Suppressor macrophage (primary cell): ENCODE measurements around the gene RALGPS2.

Experiments
- DNase-seq, 4 experiments: peaks; one replicate each; pipeline ENCODE4 v3.0.0-alpha.2; 2020 to 2022

Gene RALGPS2

GRCh38 chr1:178969226-178969987 is 244.4 kb downstream of the RALGPS2 start:
- no peak for DNase-seq

- no peak for DNase-seq
Measured at GRCh38 chr1:178970184-178970583, 245.1 kb downstream of the RALGPS2 start.
